Neural cell (in vitro differentiated cells): ENCODE measurements around the gene POT1.

ENCODE experiments used
- EP300 ChIP-seq: fragments of 450-650 bp; conservative IDR thresholded peaks from 2 replicates; pipeline ENCODE4 v1.6.1; 2014; ENCODE audit warnings: antibody characterized with exemption, mild to moderate bottlenecking, moderate library complexity; ENCODE audit not compliant: poor library complexity, severe bottlenecking
- EZH2 ChIP-seq: fragments of 200-600, 300-800 bp; shearing (Covaris generic), sonication (generic); IDR thresholded peaks from 2 replicates; pipeline ENCODE4 v1.6.1; 2014; ENCODE audit warnings: antibody characterized with exemption, low read length, borderline replicate concordance, mild to moderate bottlenecking; ENCODE audit not compliant: insufficient read depth, poor library complexity, severe bottlenecking
- MXI1 ChIP-seq: fragments of 450-650 bp; conservative IDR thresholded peaks from 2 replicates; pipeline ENCODE4 v1.6.1; 2014; ENCODE audit warnings: antibody characterized with exemption, mild to moderate bottlenecking; ENCODE audit not compliant: poor library complexity, severe bottlenecking
- POLR2AphosphoS5 ChIP-seq: IDR thresholded peaks from 2 replicates; pipeline ENCODE4 v1.6.1; 2012
- RAD21 ChIP-seq: fragments of 450-650 bp; conservative IDR thresholded peaks from 2 replicates; pipeline ENCODE4 v1.6.1; 2014; ENCODE audit warnings: antibody characterized with exemption, mild to moderate bottlenecking, moderate library complexity
- SMC3 ChIP-seq: fragments of 450-650 bp; conservative IDR thresholded peaks from 2 replicates; pipeline ENCODE4 v1.6.1; 2014; ENCODE audit warnings: antibody characterized with exemption, mild to moderate bottlenecking, moderate library complexity; ENCODE audit not compliant: poor library complexity
- TAF1 ChIP-seq: IDR thresholded peaks from 2 replicates; pipeline ENCODE4 v1.6.1; 2012; ENCODE audit warnings: low read depth
- TF ChIP-seq, protein P1 (sequence below): fragments of 450-650 bp; IDR thresholded peaks from 2 replicates; pipeline ENCODE4 v1.5.1; 2014; ENCODE audit warnings: antibody characterized with exemption, mild to moderate bottlenecking, moderate library complexity; ENCODE audit not compliant: poor library complexity, severe bottlenecking
- TF ChIP-seq, protein P2 (sequence below): IDR thresholded peaks from 2 replicates; pipeline ENCODE4 v1.6.1; 2012; ENCODE audit warnings: borderline replicate concordance

DNA sequence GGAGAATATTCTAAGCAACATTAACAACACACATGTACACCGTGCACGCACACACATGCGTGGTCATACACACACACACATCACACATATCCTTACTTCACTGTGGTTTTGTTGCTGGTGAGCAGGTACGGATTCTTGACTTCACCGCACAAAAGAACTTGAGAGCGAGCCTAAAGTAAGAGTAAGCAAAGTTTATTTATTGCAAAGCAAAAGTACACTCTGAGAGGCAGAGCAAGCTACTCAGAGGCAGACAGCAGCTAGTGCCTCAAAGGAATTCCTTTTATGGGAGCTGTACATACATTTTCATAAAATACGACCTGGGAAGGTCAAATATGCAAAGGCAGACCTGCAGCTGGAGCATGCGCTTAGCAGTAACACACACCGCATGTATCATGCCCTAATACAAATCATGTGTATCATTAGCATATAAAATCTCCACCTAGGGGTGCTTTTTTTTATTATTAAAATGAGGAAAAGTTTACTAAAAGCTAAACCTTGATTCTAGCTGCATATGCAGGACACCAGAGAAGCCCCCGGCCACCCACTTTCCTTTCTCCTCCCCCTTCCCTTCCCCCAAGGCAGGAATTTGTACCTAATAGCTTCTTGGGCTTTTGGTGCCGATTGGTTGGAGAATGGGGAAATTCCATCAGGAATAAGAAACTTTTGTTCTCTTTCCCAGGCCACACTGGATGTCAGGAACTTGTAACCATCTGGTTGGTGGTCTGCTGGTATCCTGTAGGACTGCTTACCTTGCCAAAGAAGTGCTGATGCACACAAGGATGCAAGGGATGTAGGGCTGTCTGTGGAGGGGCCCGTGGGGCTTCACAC lies 147.5 kb downstream of the POT1 start:
- TF ChIP-seq EZH2 (no peak), SMC3 (no peak), RAD21 (no peak), POLR2AphosphoS5 (no peak), EP300 (no peak), TAF1 (no peak), MXI1 (no peak)
- TF ChIP-seq, protein P1, sequence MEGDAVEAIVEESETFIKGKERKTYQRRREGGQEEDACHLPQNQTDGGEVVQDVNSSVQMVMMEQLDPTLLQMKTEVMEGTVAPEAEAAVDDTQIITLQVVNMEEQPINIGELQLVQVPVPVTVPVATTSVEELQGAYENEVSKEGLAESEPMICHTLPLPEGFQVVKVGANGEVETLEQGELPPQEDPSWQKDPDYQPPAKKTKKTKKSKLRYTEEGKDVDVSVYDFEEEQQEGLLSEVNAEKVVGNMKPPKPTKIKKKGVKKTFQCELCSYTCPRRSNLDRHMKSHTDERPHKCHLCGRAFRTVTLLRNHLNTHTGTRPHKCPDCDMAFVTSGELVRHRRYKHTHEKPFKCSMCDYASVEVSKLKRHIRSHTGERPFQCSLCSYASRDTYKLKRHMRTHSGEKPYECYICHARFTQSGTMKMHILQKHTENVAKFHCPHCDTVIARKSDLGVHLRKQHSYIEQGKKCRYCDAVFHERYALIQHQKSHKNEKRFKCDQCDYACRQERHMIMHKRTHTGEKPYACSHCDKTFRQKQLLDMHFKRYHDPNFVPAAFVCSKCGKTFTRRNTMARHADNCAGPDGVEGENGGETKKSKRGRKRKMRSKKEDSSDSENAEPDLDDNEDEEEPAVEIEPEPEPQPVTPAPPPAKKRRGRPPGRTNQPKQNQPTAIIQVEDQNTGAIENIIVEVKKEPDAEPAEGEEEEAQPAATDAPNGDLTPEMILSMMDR = no peak
- TF ChIP-seq, protein P2, sequence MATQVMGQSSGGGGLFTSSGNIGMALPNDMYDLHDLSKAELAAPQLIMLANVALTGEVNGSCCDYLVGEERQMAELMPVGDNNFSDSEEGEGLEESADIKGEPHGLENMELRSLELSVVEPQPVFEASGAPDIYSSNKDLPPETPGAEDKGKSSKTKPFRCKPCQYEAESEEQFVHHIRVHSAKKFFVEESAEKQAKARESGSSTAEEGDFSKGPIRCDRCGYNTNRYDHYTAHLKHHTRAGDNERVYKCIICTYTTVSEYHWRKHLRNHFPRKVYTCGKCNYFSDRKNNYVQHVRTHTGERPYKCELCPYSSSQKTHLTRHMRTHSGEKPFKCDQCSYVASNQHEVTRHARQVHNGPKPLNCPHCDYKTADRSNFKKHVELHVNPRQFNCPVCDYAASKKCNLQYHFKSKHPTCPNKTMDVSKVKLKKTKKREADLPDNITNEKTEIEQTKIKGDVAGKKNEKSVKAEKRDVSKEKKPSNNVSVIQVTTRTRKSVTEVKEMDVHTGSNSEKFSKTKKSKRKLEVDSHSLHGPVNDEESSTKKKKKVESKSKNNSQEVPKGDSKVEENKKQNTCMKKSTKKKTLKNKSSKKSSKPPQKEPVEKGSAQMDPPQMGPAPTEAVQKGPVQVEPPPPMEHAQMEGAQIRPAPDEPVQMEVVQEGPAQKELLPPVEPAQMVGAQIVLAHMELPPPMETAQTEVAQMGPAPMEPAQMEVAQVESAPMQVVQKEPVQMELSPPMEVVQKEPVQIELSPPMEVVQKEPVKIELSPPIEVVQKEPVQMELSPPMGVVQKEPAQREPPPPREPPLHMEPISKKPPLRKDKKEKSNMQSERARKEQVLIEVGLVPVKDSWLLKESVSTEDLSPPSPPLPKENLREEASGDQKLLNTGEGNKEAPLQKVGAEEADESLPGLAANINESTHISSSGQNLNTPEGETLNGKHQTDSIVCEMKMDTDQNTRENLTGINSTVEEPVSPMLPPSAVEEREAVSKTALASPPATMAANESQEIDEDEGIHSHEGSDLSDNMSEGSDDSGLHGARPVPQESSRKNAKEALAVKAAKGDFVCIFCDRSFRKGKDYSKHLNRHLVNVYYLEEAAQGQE = no peak
